Loucy (cell line): Measurements from ENCODE around the gene DLG2.

Experiments used
- EZH2phosphoT487 ChIP-seq: fragments of 200-600 bp; IDR thresholded peaks from 2 replicates; pipeline ENCODE4 v1.6.1; 2018; ENCODE audit warnings: antibody characterized with exemption, mild to moderate bottlenecking, moderate library complexity, borderline replicate concordance
- TF ChIP-seq, protein P1 (sequence below): fragments of 200-600 bp; sonication (generic); conservative IDR thresholded peaks from 2 replicates; pipeline ENCODE4 v1.5.1; 2014; ENCODE audit warnings: mild to moderate bottlenecking, antibody characterized with exemption, low read length

DNA sequence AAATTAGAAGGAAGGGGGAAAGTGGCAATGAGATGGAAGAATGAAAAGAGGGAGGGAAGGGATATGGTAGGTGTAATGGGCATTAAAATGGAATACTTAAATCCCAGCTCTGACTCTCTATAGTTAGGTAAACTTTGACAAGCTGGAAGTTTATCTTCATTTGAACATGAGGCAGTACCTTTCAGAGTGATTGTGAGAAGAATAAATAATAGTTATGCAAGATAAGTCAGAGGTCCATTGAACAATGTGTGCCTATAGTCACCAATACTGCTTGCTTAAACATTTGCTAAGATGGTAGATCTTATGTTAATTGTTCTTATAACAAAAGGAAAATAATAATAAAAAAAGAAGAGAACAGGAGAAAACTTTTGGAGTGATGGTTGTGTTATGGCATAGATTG is 1795.2 kb downstream of the DLG2 start:
- TF ChIP-seq, protein P1, sequence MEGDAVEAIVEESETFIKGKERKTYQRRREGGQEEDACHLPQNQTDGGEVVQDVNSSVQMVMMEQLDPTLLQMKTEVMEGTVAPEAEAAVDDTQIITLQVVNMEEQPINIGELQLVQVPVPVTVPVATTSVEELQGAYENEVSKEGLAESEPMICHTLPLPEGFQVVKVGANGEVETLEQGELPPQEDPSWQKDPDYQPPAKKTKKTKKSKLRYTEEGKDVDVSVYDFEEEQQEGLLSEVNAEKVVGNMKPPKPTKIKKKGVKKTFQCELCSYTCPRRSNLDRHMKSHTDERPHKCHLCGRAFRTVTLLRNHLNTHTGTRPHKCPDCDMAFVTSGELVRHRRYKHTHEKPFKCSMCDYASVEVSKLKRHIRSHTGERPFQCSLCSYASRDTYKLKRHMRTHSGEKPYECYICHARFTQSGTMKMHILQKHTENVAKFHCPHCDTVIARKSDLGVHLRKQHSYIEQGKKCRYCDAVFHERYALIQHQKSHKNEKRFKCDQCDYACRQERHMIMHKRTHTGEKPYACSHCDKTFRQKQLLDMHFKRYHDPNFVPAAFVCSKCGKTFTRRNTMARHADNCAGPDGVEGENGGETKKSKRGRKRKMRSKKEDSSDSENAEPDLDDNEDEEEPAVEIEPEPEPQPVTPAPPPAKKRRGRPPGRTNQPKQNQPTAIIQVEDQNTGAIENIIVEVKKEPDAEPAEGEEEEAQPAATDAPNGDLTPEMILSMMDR, result no peak
- no peak for TF ChIP-seq EZH2phosphoT487
